Spleen (tissue), 11 donors: ENCODE measurements around the gene TFRC. TPM values are rescaled to one million over a fixed set of nuclear protein-coding genes. Genes with fewer than 3 reads are reported as not detected.

ENCODE experiments used
- DNase-seq: peaks from one replicate; pipeline ENCODE4 v3.0.0-alpha.2; 2020
- H3K27ac ChIP-seq, 8 donors: fragments of 200-600 bp; sonication (generic) in 7 of 8; 1 replicate in 4 of 8; 2 replicates in 4 of 8; pipeline versions ENCODE4 v1.5.0 to v1.8.0; 2016 to 2021; ENCODE audit warnings: inconsistent platforms in 4 of 8, mild to moderate bottlenecking in 4 of 8, moderate library complexity in 1 of 8
- H3K27me3 ChIP-seq, 7 donors: fragments of 200-600 bp; sonication (generic) in 6 of 7; replicated peaks in 1 of 7; 1 replicate in 4 of 7; 2 replicates in 3 of 7; pipeline versions ENCODE4 v1.5.0 to v1.8.0; 2016 to 2021; ENCODE audit warnings: inconsistent platforms in 3 of 7, mild to moderate bottlenecking in 1 of 7
- H3K36me3 ChIP-seq, 6 donors: fragments of 200-600 bp; sonication (generic) in 5 of 6; 1 replicate in 4 of 6; 2 replicates in 2 of 6; pipeline versions ENCODE4 v1.5.0 to v1.8.0; 2016 to 2021; ENCODE audit warnings: inconsistent platforms in 2 of 6
- H3K4me1 ChIP-seq, 6 donors: fragments of 200-600 bp; sonication (generic) in 5 of 6; 1 replicate in 3 of 6; 2 replicates in 3 of 6; pipeline versions ENCODE4 v1.5.0 to v1.8.0; 2016 to 2021; ENCODE audit warnings: inconsistent platforms in 3 of 6
- H3K4me3 ChIP-seq, 8 donors: fragments of 200-600 bp; sonication (generic) in 7 of 8; 1 replicate in 4 of 8; 2 replicates in 4 of 8; pipeline versions ENCODE4 v1.5.0 to v1.8.0; 2016 to 2021; ENCODE audit warnings: inconsistent platforms in 4 of 8, mild to moderate bottlenecking in 4 of 8, moderate library complexity in 2 of 8
- H3K9me3 ChIP-seq, 8 donors: fragments of 200-600 bp; sonication (generic) in 7 of 8; 1 replicate in 4 of 8; 2 replicates in 4 of 8; pipeline versions ENCODE4 v1.5.0 to v1.8.0; 2016 to 2021; ENCODE audit warnings: inconsistent platforms in 4 of 8
- CTCF ChIP-seq, 11 experiments: fragments of 200-600 bp in 7 of 11; fragments of 450-650 bp in 4 of 11; sonication (generic) in 4 of 11; IDR thresholded peaks in 8 of 11; conservative IDR thresholded peaks in 3 of 11; 1 replicate in 7 of 11; 2 replicates in 4 of 11; pipeline versions ENCODE4 v1.4.0 to v1.8.0; 2016 to 2021; ENCODE audit warnings: antibody characterized with exemption in 11 of 11, inconsistent platforms in 4 of 11, mild to moderate bottlenecking in 1 of 11
- POLR2A ChIP-seq, 3 donors: fragments of 450-650 bp; IDR thresholded peaks; one replicate each; pipeline ENCODE4 v1.5.1; 2017; ENCODE audit warnings: antibody characterized with exemption in 3 of 3, mild to moderate bottlenecking in 1 of 3
- POLR2AphosphoS5 ChIP-seq, 3 donors: sonication (generic); formaldehyde crosslinking; IDR thresholded peaks; one replicate each; pipeline ENCODE4 v1.5.1; 2017; ENCODE audit warnings: antibody characterized with exemption in 3 of 3
- WGBS, 5 donors: extraction: QIAGEN DNeasy Blood & Tissue Kit in 3 of 5; methylation state at CpG; one replicate each; pipeline versions ENCODE4 v1.1.5 to v1.1.7; 2013 to 2018; 5-methylcytosine and 5-hydroxymethylcytosine counted together
- intact Hi-C: fragments of 100-400 bp; cut with DNase I; formaldehyde crosslinking; loops from one replicate; pipeline ENCODE4 v1.15.0; 2023; ENCODE audit warnings: low total_unique reads
- polyA plus RNA-seq, 3 donors: library from polyadenylated mRNA; stranded (reverse); fragments of 200-250 nt; gene quantifications; one replicate each; pipeline ENCODE4 v1.2.1, GENCODE V29; 2013
- total RNA-seq, 7 donors: library from RNA; depleted of rRNA in 3 of 7; stranded (reverse); fragments of >200 nt in 3 of 7; fragmentation: NEBNext Ultra II Directional in 4 of 7; extraction: Animal tissue kit (Norgen Biotek cat#: 25700) in 4 of 7; gene quantifications; one replicate each; pipeline versions ENCODE4 v1.1.0 to v1.2.1, GENCODE V29; 2016 to 2021
- donor health status: healthy with polysubstance abuse.
- donor health status: DM: no; HTN: no; CAD: no; lungs with moderate emphysema.
- donor health status: DM: no; HTN: no; CAD: no.
- donor health status: Bipolar disorder and iron deficiency.
- donor health status: healthy.
- donor health status: DM: no; HTN: no; CAD: no.
- donor health status: DM: yes; HTN: yes; CAD: no.

TFRC gene
- total and polyA plus RNA-seq, 10 donors = 13.2 to 104 (median 58.6) TPM

GRCh38 chr3:196009456-196009855 lies 72.4 kb downstream of the TFRC start:
- WGBS, 5 donors = 80 to 83% (median 83%) methylated on average over 4 to 5 of the region's 5 CpGs
- Histone ChIP-seq H3K9me3 (peaks cover 0 to 10% (median 6%) of the 10 kb centered on the region in 8 donors), H3K4me3 (no peak overlapping the region), H3K27ac (no peak overlapping the region), H3K4me1 (no peaks in the 10 kb centered on the region), H3K36me3 (no peaks in the 10 kb centered on the region), H3K27me3 (peaks cover 0 to 22% (median 6%) of the 10 kb centered on the region in 7 donors)
- no peak for DNase-seq
- TF ChIP-seq CTCF (IDR thresholded peaks at IDR 0.05 in 8 of 11, conservative IDR thresholded peaks at IDR 0.05 in 3 of 11) = no peak
- no peak for TF ChIP-seq POLR2A (IDR thresholded peaks at IDR 0.05)
- TF ChIP-seq POLR2AphosphoS5 (IDR thresholded peaks at IDR 0.05) = no peak
- intact Hi-C loops = loop anchor here (10.0 kb wide), 1 partner anchor 155 kb away; no protein-coding TSS in a partner anchor

GRCh38 chr3:196008929-196009328 lies 73.0 kb downstream of the TFRC start:
- H3K27me3 ChIP-seq = peaks cover 0 to 22% (median 6%) of the 10 kb centered on the region in 7 donors
- intact Hi-C loops = loop anchor here (10.0 kb wide), 1 partner anchor 154 kb away; no protein-coding TSS in a partner anchor
- no peak for TF ChIP-seq POLR2A (IDR thresholded peaks at IDR 0.05)
- TF ChIP-seq POLR2AphosphoS5 (IDR thresholded peaks at IDR 0.05) = no peak
- TF ChIP-seq CTCF (IDR thresholded peaks at IDR 0.05 in 8 of 11, conservative IDR thresholded peaks at IDR 0.05 in 3 of 11) = no peak
- no peak overlapping the region for H3K27ac ChIP-seq
- no peaks in the 10 kb centered on the region for H3K36me3 ChIP-seq
- DNase-seq = no peak
- no peaks in the 10 kb centered on the region for H3K4me1 ChIP-seq
- peaks cover 0 to 10% (median 6%) of the 10 kb centered on the region in 8 donors for H3K9me3 ChIP-seq
- WGBS, 5 donors = 75 to 97% (median 92%) methylated on average over 2 to 9 of the region's 9 CpGs
- no peak overlapping the region for H3K4me3 ChIP-seq

GRCh38 chr3:196008387-196008786 lies 73.5 kb downstream of the TFRC start:
- intact Hi-C loops = loop anchor here (10.0 kb wide), 1 partner anchor 154 kb away; no protein-coding TSS in a partner anchor
- no peak overlapping the region for H3K27ac ChIP-seq

More at GRCh38 chr3:196008387-196008786, 73.5 kb downstream of the TFRC start:
- Histone ChIP-seq H3K4me3 (no peak overlapping the region), H3K36me3 (no peaks in the 10 kb centered on the region), H3K9me3 (peaks cover 0 to 10% (median 6%) of the 10 kb centered on the region in 8 donors), H3K4me1 (no peaks in the 10 kb centered on the region), H3K27me3 (peaks cover 0 to 18% (median 6%) of the 10 kb centered on the region in 7 donors)
- 87 to 93% (median 91%) methylated on average over 18 of the region's 18 CpGs for WGBS, 5 donors
- DNase-seq = no peak
- TF ChIP-seq POLR2A (IDR thresholded peaks at IDR 0.05) (no peak), POLR2AphosphoS5 (IDR thresholded peaks at IDR 0.05) (no peak), CTCF (IDR thresholded peaks at IDR 0.05 in 8 of 11, conservative IDR thresholded peaks at IDR 0.05 in 3 of 11) (no peak)
